Brain microvascular endothelial cell (primary cell): ENCODE data around the gene PRR29.
A peak's percentile ranks its signal among the peaks of the same experiment; 100 is the strongest.
"Not testable (repeated sequence)": the region's sequence is repeated elsewhere in the genome, so short reads cannot be mapped to it uniquely, and the experiment has no call there.

Experiments used
- DNase-seq: peaks from one replicate; pipeline ENCODE4 v3.0.0-alpha.2; 2020
- H3K27ac ChIP-seq: fragments of 250-450 bp; sonication (Bioruptor Pico); 2 replicates; pipeline ENCODE4 v1.5.1; 2020; ENCODE audit warnings: mild to moderate bottlenecking, moderate library complexity
- H3K27me3 ChIP-seq: fragments of 250-450 bp; sonication (Bioruptor Pico); replicated peaks from 2 replicates; pipeline ENCODE4 v1.5.1; 2020; ENCODE audit warnings: mild to moderate bottlenecking
- H3K36me3 ChIP-seq: fragments of 250-450 bp; sonication (Bioruptor Pico); replicated peaks from 2 replicates; pipeline ENCODE4 v1.5.1; 2020; ENCODE audit warnings: mild to moderate bottlenecking
- H3K4me3 ChIP-seq: 2 replicates; pipeline ENCODE4 v1.5.1; 2011; ENCODE audit warnings: low read depth, mild to moderate bottlenecking, control low read depth, low read length, moderate library complexity
- in situ Hi-C: cut with HindIII; loops from 2 replicates; pipeline ENCODE4 v1.10.0; 2017; ENCODE audit warnings: low sequenced_read_pairs, low pct_ligation_motif_present
- TF ChIP-seq, protein P1 (sequence below): IDR thresholded peaks from 2 replicates; pipeline ENCODE4 v1.5.1; 2011; ENCODE audit warnings: low read depth, mild to moderate bottlenecking, moderate library complexity, low read length, control low read depth, inconsistent platforms; ENCODE audit errors: missing control alignments

PRR29 gene

DNA sequence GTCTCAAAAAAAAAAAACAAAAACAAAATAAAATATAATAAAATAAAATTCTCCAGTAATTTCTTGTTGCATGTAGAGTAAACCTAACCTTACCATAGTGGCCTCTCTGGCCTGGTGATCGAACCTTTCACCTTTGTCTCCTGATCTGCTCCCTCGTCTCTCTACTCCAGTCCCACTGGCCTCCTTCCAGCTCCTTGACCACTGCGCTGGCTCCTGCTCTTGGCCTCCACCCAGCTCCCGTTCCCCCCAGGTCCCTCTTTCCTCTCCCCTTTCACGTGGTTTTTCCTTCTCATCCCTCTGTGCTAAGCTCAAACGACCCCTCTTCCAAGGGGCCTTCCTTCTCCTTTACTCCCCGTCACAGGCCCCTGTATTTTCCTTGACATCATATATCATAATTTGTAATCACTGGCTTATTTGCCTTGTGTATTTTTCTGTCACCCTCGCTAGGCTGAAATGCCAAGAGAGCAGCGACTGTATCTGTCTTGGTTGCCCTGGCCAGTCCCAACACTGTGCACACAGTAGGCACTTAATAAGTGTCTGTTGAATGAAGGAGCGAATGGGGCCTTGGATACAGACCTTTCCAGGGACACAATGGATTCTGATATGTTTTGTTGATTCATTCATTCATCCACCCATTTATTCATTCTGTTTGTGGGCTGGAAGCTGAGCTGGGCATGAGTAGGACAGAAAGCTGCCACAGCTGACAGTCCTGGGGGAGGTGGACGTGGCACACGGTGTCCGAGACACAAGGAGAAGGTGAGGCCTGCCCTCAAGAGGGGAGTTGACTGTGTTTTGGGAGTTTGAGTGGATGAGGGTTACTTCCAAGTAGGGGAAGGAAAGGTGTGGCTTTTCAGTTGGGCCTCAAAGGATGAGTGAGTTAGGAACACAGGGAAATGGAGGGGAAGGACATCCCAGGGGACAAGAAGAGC is 19.6 kb upstream of the PRR29 start:
- DNase-seq, result no peak
- Histone ChIP-seq H3K4me3 (no peak overlapping the region), H3K27me3 (no peaks in the 10 kb centered on the region), H3K27ac (no peak overlapping the region), H3K36me3 (no peaks in the 10 kb centered on the region)
- TF ChIP-seq, protein P1, sequence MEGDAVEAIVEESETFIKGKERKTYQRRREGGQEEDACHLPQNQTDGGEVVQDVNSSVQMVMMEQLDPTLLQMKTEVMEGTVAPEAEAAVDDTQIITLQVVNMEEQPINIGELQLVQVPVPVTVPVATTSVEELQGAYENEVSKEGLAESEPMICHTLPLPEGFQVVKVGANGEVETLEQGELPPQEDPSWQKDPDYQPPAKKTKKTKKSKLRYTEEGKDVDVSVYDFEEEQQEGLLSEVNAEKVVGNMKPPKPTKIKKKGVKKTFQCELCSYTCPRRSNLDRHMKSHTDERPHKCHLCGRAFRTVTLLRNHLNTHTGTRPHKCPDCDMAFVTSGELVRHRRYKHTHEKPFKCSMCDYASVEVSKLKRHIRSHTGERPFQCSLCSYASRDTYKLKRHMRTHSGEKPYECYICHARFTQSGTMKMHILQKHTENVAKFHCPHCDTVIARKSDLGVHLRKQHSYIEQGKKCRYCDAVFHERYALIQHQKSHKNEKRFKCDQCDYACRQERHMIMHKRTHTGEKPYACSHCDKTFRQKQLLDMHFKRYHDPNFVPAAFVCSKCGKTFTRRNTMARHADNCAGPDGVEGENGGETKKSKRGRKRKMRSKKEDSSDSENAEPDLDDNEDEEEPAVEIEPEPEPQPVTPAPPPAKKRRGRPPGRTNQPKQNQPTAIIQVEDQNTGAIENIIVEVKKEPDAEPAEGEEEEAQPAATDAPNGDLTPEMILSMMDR, result no peak
- in situ Hi-C loops, result no loop called here

DNA sequence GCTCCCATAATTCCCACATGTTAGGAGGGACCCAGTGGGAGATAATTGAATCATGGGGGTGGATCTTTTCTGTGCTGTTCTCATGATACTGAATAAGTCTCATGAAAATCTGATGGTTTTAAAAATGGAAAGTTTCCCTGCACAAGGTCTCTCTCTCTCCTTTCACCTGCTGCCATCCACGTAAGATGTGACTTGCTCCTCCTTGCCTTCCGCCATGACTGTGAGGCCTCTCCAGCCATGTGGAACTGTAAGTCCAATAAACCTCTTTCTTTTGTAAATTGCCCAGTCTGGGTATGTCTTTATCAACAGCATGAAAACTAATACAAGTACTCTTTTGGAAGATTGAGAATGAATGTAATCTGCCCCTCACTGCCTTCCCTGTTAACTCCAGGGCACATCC is 15.5 kb upstream of the PRR29 start:
- in situ Hi-C loops, result not testable (repeated sequence)

DNA sequence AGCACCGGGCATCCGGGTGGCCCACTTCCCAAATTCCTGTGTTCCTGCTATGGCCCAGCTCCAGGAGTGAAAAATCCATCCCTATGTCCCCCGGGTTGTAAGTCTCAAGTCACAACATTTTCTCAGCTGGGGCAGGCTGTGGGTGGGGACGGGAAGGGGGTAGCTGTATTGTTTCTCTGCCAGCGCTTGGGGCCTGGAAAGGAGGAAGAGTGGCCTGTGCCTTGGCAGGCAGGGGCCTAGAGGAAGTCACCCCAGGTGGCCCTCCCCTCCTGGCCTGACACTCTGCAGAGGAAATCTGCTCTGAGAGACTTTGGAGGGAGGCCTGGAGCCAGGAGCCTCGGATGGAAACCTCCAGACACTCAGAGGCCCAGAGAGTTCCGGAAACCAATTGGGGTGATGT is 14.8 kb upstream of the PRR29 start:
- no peak overlapping the region for H3K27ac ChIP-seq
- TF ChIP-seq, protein P1, result no peak
- DNase-seq, result no peak
- no peaks in the 10 kb centered on the region for H3K36me3 ChIP-seq
- in situ Hi-C loops, result no loop called here
- H3K27me3 ChIP-seq, result no peaks in the 10 kb centered on the region
- no peak overlapping the region for H3K4me3 ChIP-seq

More for the DNA sequence above, 15.5 kb upstream of the PRR29 start:
- not testable (repeated sequence) for H3K4me3 ChIP-seq, DNase-seq, H3K36me3 ChIP-seq, H3K27ac ChIP-seq, H3K27me3 ChIP-seq

DNA sequence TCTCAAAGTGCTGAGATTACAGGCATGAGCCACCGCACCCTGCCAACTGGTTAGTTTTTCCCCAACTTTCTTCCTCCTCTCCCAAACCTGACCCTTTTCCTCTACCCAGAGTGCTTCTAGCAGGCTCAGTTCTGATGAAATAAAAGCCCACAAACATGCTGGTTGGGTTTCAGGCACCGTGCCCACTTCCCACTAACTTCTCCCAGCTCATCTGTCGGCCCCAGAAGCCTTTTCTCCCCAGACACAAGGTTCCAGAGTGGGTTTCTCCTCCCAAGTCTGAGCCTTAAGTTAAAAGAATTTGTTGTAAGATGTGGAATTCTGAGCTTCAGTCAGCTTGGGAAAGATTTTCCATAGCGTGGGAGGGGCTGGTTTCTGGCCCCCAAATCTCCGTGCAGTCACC is 13.9 kb upstream of the PRR29 start:
- TF ChIP-seq, protein P1, result no peak
- DNase-seq, result no peak
- no peak overlapping the region for H3K27ac ChIP-seq
- in situ Hi-C loops, result no loop called here
- H3K27me3 ChIP-seq, result no peaks in the 10 kb centered on the region
- H3K4me3 ChIP-seq, result no peak overlapping the region
- no peaks in the 10 kb centered on the region for H3K36me3 ChIP-seq

DNA sequence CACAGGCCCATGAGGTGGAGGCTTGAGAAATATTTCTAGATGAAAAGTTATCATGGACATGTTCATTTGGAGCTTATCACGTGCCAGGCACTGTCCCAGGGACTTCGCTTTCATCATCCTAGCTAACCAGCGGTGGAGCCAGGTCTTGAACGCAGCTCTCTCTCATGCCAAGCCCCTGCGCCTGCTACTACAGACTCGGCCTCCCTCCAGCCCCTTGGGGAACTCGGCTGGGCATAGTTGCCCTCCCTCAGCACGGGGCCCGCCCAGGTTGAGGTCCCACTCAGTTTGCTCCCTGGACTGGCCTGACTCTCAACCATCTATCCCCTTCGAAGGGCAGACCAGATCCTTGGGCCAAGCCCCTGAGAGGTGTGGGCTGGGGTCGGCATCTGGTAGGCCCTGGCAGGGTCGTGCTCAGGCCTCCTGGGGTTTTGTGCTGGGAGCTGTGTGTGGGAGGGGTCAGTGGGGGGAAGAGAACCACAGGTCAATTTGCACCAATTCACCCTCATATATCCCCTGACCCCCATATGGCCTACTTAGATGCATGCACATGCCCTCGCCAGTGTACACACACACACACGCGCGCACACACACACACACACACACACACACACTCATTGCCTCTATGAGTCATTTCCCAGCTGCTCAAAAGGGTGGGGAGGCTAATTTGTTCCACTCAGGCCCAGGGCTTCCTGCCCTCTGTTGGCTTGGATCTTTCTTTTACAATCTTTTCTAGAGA is 13.3 kb upstream of the PRR29 start:
- no peaks in the 10 kb centered on the region for H3K27me3 ChIP-seq
- H3K36me3 ChIP-seq, result no peaks in the 10 kb centered on the region
- TF ChIP-seq, protein P1, result no peak
- no peak overlapping the region for H3K27ac ChIP-seq
- in situ Hi-C loops, result no loop called here
- peak; percentile 89 for DNase-seq
- H3K4me3 ChIP-seq, result no peak overlapping the region

DNA sequence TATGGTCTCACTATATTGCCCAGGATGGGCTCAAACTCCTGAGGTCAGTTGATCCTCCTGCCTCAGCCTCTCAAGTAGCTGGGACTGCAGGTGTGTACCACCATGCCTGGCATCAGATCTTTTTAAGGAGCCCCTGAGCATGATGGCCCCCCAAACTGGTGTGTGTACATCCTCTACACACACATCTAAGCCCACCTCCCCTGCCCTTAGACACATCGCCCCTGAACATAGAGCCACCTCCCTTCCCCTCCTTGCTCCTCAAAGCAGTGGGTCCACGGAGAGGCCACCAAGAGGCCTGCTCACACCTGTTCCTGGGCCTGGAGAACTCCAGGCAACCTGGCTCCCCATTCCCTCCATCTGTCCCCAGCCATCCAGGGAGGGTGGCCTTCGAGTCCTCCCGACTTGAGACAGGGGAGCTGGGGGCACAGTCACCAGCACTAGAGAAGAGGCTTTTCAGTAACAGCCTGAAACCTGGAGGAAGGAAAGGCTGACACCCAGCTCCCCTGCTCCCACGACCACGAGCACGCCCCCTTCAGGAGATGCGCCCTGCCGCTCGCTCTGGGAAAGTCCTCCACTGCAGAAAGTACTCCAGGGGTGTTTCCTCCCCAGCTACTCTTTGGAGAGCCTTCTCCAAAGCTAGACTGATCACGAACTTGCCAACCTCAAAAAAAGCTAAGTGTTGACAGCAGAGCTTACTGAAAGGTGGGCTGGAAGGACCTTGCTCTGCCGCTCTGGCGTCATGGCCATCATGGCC is 12.6 kb upstream of the PRR29 start:
- in situ Hi-C loops, result no loop called here
- Histone ChIP-seq H3K4me3 (no peak overlapping the region), H3K36me3 (no peaks in the 10 kb centered on the region), H3K27ac (no peak overlapping the region), H3K27me3 (no peaks in the 10 kb centered on the region)
- DNase-seq, result no peak
- TF ChIP-seq, protein P1, result peak; percentile 16
